ENCODE data around the gene KIF26B. TPM values are rescaled to one million over a fixed set of nuclear protein-coding genes. Genes with fewer than 3 reads are reported as not detected.

Gene KIF26B
- polyA plus RNA-seq, 2 donors = 0.04 to 0.12 TPM

DNA sequence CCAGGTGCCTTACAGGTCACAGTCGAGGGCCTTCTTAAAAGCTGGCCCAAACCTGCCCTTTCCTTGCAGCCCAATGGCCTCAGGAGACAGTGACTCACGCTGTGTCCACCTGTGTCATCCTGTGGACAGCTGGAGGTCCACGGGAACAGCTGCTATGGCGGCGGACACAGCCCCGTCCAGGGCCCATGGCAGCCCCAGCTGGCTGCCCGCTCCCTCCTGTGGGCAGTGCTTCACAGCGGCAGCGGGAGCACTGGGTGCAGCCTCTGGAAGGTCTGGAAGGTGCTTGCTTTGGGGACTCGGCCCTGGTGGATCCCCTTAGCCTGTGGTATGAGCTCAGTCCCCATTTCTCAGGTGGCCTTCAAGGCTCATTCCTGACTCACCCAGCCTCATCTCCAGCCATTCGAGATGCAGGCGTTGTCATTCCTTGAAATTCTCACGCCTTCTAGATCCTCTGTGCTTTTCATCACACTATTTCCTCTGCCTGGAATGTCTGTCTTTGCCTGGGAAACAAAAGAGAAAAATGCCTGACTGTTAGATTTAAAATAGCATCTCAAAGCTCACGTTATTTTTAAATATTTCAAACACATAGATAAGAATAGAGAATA is 86.8 kb downstream of the KIF26B start:
- Histone ChIP-seq H3K4me3 (ENCODE audit: low read depth in 1 of 2, low read length in 2 of 2) (no peak overlapping the region), H3K27me3 (ENCODE audit: control insufficient read depth in 1 of 2, insufficient read depth in 2 of 2, low read length in 2 of 2) (no peaks in the 10 kb centered on the region), H3K27ac (ENCODE audit: low read depth in 2 of 2, low read length in 1 of 2) (no peak overlapping the region), H3K9me3 (ENCODE audit: control insufficient read depth in 2 of 2, insufficient read depth in 1 of 2, low read depth in 1 of 2, low read length in 1 of 2) (no peaks in the 10 kb centered on the region), H3K36me3 (ENCODE audit: control insufficient read depth in 2 of 2, insufficient read depth in 2 of 2, low read length in 1 of 2) (no peaks in the 10 kb centered on the region), H3K4me1 (ENCODE audit: control insufficient read depth in 2 of 2, insufficient read depth in 2 of 2, low read length in 1 of 2) (no peaks in the 10 kb centered on the region)
- 89 to 92% methylated on average over 14 of the region's 14 CpGs for WGBS, 2 donors

DNA sequence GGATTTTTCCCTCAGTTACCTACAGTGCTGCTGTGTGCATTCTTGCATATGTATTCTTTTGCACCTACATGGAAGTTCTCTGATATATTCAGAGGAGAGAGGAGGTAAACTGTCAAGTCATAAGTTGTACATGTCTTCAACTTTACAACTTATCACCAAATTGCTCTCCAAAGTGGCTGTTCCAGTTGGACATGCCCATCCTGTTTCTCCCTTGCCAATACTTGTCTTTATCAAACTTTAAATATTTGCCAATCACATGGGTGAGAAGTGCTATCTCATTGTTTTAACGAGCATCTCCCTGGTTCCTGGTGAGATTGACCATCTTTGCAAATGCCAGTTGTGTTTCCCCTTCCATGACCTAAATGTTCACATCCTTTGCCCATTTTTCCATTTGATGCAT is 88.2 kb downstream of the KIF26B start:
- Histone ChIP-seq H3K36me3 (ENCODE audit: control insufficient read depth in 2 of 2, insufficient read depth in 2 of 2, low read length in 1 of 2) (no peaks in the 10 kb centered on the region), H3K4me1 (ENCODE audit: control insufficient read depth in 2 of 2, insufficient read depth in 2 of 2, low read length in 1 of 2) (no peaks in the 10 kb centered on the region), H3K27me3 (ENCODE audit: control insufficient read depth in 1 of 2, insufficient read depth in 2 of 2, low read length in 2 of 2) (no peaks in the 10 kb centered on the region), H3K9me3 (ENCODE audit: control insufficient read depth in 2 of 2, insufficient read depth in 1 of 2, low read depth in 1 of 2, low read length in 1 of 2) (no peaks in the 10 kb centered on the region), H3K27ac (ENCODE audit: low read depth in 2 of 2, low read length in 1 of 2) (no peak overlapping the region), H3K4me3 (ENCODE audit: low read depth in 1 of 2, low read length in 2 of 2) (no peak overlapping the region)
- 50 to 55% methylated on average over 1 of the region's 1 CpG for WGBS, 2 donors

DNA sequence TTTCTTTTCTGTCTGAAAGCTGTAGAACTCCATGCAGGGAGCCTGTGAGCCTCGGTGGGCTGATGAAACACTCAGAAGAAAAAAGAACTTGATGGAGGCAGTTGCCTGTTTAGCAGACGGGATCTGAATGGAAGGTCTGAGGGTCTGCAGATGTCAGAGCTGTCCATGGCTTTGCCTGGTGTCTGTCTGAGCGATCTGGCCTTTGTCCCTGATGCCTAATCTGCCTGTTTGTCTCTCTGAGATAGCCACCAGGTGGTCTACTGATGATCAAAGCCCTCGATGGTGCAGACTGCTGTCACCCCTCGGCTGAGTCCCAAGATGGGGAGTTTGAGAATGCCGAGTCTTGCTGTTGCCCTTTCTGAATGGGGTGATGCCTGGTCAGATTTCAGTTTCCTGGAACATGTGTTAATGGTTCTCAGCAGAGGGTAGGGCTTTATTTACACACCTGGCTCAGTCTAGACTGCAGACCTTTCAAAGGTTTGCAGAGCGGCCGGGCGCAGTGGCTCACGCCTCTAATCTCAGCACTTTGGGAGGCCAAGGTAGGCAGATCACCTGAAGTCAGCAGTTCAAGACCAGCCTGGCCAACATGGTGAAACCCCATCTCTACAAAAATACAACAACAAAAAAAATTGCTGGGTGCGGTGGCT is 90.4 kb downstream of the KIF26B start:
- Histone ChIP-seq H3K9me3 (ENCODE audit: control insufficient read depth in 2 of 2, insufficient read depth in 1 of 2, low read depth in 1 of 2, low read length in 1 of 2) (no peaks in the 10 kb centered on the region), H3K27me3 (ENCODE audit: control insufficient read depth in 1 of 2, insufficient read depth in 2 of 2, low read length in 2 of 2) (no peaks in the 10 kb centered on the region), H3K4me1 (ENCODE audit: control insufficient read depth in 2 of 2, insufficient read depth in 2 of 2, low read length in 1 of 2) (no peaks in the 10 kb centered on the region), H3K4me3 (ENCODE audit: low read depth in 1 of 2, low read length in 2 of 2) (no peak overlapping the region), H3K36me3 (ENCODE audit: control insufficient read depth in 2 of 2, insufficient read depth in 2 of 2, low read length in 1 of 2) (no peaks in the 10 kb centered on the region), H3K27ac (ENCODE audit: low read depth in 2 of 2, low read length in 1 of 2) (no peak overlapping the region)
- 68 to 76% methylated on average over 11 of the region's 11 CpGs for WGBS, 2 donors

DNA sequence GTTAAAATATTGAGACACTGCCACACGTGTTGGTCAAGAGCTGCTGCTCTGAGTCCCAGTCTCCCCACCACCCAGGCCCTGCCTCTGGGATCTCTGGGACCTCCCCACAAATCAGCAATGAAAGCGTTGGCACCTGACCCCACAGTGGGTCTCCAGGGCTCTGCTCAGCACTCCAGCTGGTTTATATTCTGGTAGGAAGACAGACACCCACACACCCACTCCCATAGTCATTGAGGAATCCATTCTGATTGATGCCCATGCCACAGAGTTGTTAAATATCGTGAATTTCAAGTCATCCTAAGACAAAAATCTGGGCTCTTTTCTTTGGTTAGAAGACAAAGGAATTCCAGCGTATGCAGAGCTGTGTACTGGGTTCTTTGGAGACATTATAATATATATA is 91.6 kb downstream of the KIF26B start:
- 55 to 61% methylated on average over 4 of the region's 4 CpGs for WGBS, 2 donors
- Histone ChIP-seq H3K27me3 (ENCODE audit: control insufficient read depth in 1 of 2, insufficient read depth in 2 of 2, low read length in 2 of 2) (no peaks in the 10 kb centered on the region), H3K4me3 (ENCODE audit: low read depth in 1 of 2, low read length in 2 of 2) (no peak overlapping the region), H3K27ac (ENCODE audit: low read depth in 2 of 2, low read length in 1 of 2) (no peak overlapping the region), H3K9me3 (ENCODE audit: control insufficient read depth in 2 of 2, insufficient read depth in 1 of 2, low read depth in 1 of 2, low read length in 1 of 2) (no peaks in the 10 kb centered on the region), H3K4me1 (ENCODE audit: control insufficient read depth in 2 of 2, insufficient read depth in 2 of 2, low read length in 1 of 2) (no peaks in the 10 kb centered on the region), H3K36me3 (ENCODE audit: control insufficient read depth in 2 of 2, insufficient read depth in 2 of 2, low read length in 1 of 2) (no peaks in the 10 kb centered on the region)

DNA sequence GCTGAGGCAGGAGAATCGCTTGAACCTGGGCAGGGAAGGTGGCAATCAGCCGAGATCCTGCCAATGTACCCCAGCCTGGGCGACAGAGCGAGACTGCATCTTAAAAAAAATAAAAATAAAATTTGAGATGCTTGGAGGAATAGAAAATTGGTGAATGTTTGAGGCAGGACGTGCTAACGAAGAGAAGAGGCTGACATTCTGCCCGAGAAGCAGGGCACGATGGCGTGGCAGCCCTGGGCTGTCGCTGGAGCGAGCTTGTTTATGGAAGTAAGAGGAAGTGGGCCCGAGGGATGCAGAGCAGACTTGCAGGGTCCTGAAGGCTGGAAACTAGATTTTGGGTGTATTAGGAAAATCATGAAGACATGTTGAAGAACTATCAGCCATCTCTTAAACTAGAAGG is 92.6 kb downstream of the KIF26B start:
- WGBS, 2 donors = 93 to 96% methylated on average over 12 of the region's 12 CpGs
- Histone ChIP-seq H3K36me3 (ENCODE audit: control insufficient read depth in 2 of 2, insufficient read depth in 2 of 2, low read length in 1 of 2) (no peaks in the 10 kb centered on the region), H3K27me3 (ENCODE audit: control insufficient read depth in 1 of 2, insufficient read depth in 2 of 2, low read length in 2 of 2) (no peaks in the 10 kb centered on the region)

DNA sequence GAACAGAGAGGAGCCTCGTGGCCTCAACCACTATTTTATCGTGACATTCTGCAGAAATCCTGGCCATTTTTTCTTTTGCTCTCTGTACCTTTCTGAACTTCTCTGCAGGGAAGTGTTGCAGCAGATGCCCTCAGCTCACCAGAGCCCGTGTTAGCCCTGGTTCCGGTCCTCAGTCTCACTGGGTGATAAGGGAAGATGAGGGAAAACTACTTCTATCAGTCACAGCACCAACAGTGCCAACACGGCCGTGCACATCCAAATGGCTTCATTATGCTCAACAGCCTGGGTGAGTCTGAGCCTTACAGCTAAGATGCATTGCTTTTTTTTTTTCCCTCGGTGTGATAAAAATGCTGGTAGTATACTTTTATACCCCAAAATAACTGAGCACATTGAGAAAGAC is 93.0 kb downstream of the KIF26B start:
- Histone ChIP-seq H3K4me3 (ENCODE audit: low read depth in 1 of 2, low read length in 2 of 2) (no peak overlapping the region), H3K27me3 (ENCODE audit: control insufficient read depth in 1 of 2, insufficient read depth in 2 of 2, low read length in 2 of 2) (no peaks in the 10 kb centered on the region), H3K4me1 (ENCODE audit: control insufficient read depth in 2 of 2, insufficient read depth in 2 of 2, low read length in 1 of 2) (no peaks in the 10 kb centered on the region), H3K9me3 (ENCODE audit: control insufficient read depth in 2 of 2, insufficient read depth in 1 of 2, low read depth in 1 of 2, low read length in 1 of 2) (no peaks in the 10 kb centered on the region), H3K36me3 (ENCODE audit: control insufficient read depth in 2 of 2, insufficient read depth in 2 of 2, low read length in 1 of 2) (no peaks in the 10 kb centered on the region), H3K27ac (ENCODE audit: low read depth in 2 of 2, low read length in 1 of 2) (no peak overlapping the region)
- 79 to 81% methylated on average over 7 of the region's 7 CpGs for WGBS, 2 donors

More for the DNA sequence above, 92.6 kb downstream of the KIF26B start:
- Histone ChIP-seq H3K9me3 (ENCODE audit: control insufficient read depth in 2 of 2, insufficient read depth in 1 of 2, low read depth in 1 of 2, low read length in 1 of 2) (no peaks in the 10 kb centered on the region), H3K4me1 (ENCODE audit: control insufficient read depth in 2 of 2, insufficient read depth in 2 of 2, low read length in 1 of 2) (no peaks in the 10 kb centered on the region), H3K27ac (ENCODE audit: low read depth in 2 of 2, low read length in 1 of 2) (no peak overlapping the region), H3K4me3 (ENCODE audit: low read depth in 1 of 2, low read length in 2 of 2) (no peak overlapping the region)

DNA sequence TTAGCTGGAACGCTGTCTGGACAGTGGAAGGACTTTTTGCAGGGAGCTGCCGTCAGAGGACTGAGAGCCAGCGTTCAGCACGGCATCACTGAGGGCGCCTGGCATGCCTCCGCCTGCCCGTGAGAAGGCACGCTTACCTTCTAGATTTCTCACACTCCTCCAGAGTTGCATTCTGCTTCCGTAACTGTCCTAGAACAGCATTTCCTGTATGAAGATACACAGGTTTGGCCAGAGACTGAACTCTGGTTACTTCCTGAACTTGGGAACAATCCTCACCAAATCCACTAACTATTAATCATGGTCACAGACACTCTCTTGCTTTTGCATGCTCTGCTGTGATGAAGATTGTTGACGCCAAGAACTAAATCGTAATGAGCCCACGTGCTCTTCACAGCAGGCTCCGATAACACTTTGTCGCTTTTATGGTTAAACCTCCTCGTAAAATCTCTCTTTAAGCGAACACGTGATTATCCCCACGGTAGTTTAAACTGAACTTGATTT is 93.5 kb downstream of the KIF26B start:
- WGBS, 2 donors = 76 to 80% methylated on average over 18 of the region's 18 CpGs
- Histone ChIP-seq H3K4me1 (ENCODE audit: control insufficient read depth in 2 of 2, insufficient read depth in 2 of 2, low read length in 1 of 2) (no peaks in the 10 kb centered on the region), H3K9me3 (ENCODE audit: control insufficient read depth in 2 of 2, insufficient read depth in 1 of 2, low read depth in 1 of 2, low read length in 1 of 2) (no peaks in the 10 kb centered on the region), H3K4me3 (ENCODE audit: low read depth in 1 of 2, low read length in 2 of 2) (no peak overlapping the region), H3K27ac (ENCODE audit: low read depth in 2 of 2, low read length in 1 of 2) (no peak overlapping the region), H3K27me3 (ENCODE audit: control insufficient read depth in 1 of 2, insufficient read depth in 2 of 2, low read length in 2 of 2) (no peaks in the 10 kb centered on the region), H3K36me3 (ENCODE audit: control insufficient read depth in 2 of 2, insufficient read depth in 2 of 2, low read length in 1 of 2) (no peaks in the 10 kb centered on the region)

DNA sequence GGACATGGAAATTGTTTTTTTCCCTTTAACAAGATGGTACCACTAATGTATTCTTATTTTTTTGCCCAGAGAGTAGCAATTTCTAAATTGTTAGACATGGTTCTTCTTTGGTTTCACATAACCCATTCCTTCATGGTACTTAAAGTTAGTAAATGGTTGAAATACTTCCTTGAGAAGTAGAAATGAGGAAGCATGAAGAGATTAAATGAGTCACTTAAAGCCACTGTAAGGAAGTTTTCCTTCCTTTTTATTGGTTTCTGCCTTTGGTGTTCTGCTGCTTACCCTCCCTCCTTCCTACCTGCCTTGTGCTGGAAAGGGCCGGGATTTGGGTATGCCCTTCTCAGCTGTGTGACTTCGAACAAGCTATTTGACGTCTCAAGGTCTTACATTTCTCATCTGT is 101.0 kb downstream of the KIF26B start:
- WGBS, 2 donors = 90 to 91% methylated on average over 3 of the region's 3 CpGs
- Histone ChIP-seq H3K27ac (ENCODE audit: low read depth in 2 of 2, low read length in 1 of 2) (no peak overlapping the region), H3K36me3 (ENCODE audit: control insufficient read depth in 2 of 2, insufficient read depth in 2 of 2, low read length in 1 of 2) (no peaks in the 10 kb centered on the region)

DNA sequence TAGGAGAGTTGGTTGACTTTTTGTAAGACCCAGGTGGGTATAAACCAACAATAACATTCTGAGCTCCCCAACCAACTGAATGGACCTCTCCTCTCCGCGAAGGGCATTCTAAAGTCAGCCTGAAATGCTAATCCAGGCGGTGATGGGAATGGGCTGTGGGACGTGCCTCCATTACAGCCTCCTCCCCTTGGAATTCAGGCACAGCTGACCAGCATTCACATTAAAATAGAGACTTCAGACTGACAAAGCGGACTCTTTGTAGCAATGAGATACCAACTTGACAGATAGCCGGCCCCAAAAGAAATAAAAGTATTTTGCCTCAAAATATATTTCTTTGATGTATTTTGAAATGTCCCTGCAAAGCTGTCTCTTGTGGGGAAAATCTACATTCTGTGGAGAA is 101.7 kb downstream of the KIF26B start:
- H3K4me1 ChIP-seq (ENCODE audit: control insufficient read depth in 2 of 2, insufficient read depth in 2 of 2, low read length in 1 of 2) = peaks cover 0 to 4% of the 10 kb centered on the region in 2 donors
- no peaks in the 10 kb centered on the region for H3K9me3 ChIP-seq (ENCODE audit: control insufficient read depth in 2 of 2, insufficient read depth in 1 of 2, low read depth in 1 of 2, low read length in 1 of 2)
- 86% methylated on average over 6 of the region's 6 CpGs for WGBS, 2 donors
- no peak overlapping the region for H3K4me3 ChIP-seq (ENCODE audit: low read depth in 1 of 2, low read length in 2 of 2)
- H3K27ac ChIP-seq (ENCODE audit: low read depth in 2 of 2, low read length in 1 of 2) = no peak overlapping the region
- no peaks in the 10 kb centered on the region for H3K36me3 ChIP-seq (ENCODE audit: control insufficient read depth in 2 of 2, insufficient read depth in 2 of 2, low read length in 1 of 2)
- no peaks in the 10 kb centered on the region for H3K27me3 ChIP-seq (ENCODE audit: control insufficient read depth in 1 of 2, insufficient read depth in 2 of 2, low read length in 2 of 2)

More for the DNA sequence above, 101.0 kb downstream of the KIF26B start:
- Histone ChIP-seq H3K4me3 (ENCODE audit: low read depth in 1 of 2, low read length in 2 of 2) (no peak overlapping the region), H3K27me3 (ENCODE audit: control insufficient read depth in 1 of 2, insufficient read depth in 2 of 2, low read length in 2 of 2) (no peaks in the 10 kb centered on the region), H3K9me3 (ENCODE audit: control insufficient read depth in 2 of 2, insufficient read depth in 1 of 2, low read depth in 1 of 2, low read length in 1 of 2) (no peaks in the 10 kb centered on the region), H3K4me1 (ENCODE audit: control insufficient read depth in 2 of 2, insufficient read depth in 2 of 2, low read length in 1 of 2) (peaks cover 0 to 4% of the 10 kb centered on the region in 2 donors)
